Epithelial cell of proximal tubule (primary cell): ENCODE measurements around the gene C22orf23. TPM values are rescaled to one million over a fixed set of nuclear protein-coding genes. Genes with fewer than 3 reads are reported as not detected.
"Not testable (repeated sequence)": the region's sequence is repeated elsewhere in the genome, so short reads cannot be mapped to it uniquely, and the experiment has no call there.

Experiments
- DNase-seq: peaks from one replicate; pipeline ENCODE4 v3.0.0-alpha.2; 2011; ENCODE audit warnings: low read depth
- H3K4me3 ChIP-seq: 2 replicates; pipeline ENCODE4 v1.5.1; 2011; ENCODE audit warnings: low read depth, mild to moderate bottlenecking, low read length
- CTCF ChIP-seq: conservative IDR thresholded peaks from 2 replicates; pipeline ENCODE4 v1.5.1; 2012; ENCODE audit warnings: low read depth, mild to moderate bottlenecking, low read length
- total RNA-seq: library from RNA; depleted of rRNA; stranded (reverse); fragments of >200 nt; gene quantifications from 2 replicates; pipeline ENCODE4 v1.2.3, GENCODE V29; 2015

Gene C22orf23
- total RNA-seq, 1 donor from 2014 or later, result not detected

GRCh38 chr22:37982938-37983859 is 29.8 kb upstream of the C22orf23 start:
- TF ChIP-seq CTCF, result peak; percentile 33
- DNase-seq, result no peak
- no peak overlapping the region for H3K4me3 ChIP-seq

GRCh38 chr22:37982151-37982785 is 28.9 kb upstream of the C22orf23 start:
- TF ChIP-seq CTCF, result no peak
- H3K4me3 ChIP-seq, result no peak overlapping the region
- no peak for DNase-seq

- TF ChIP-seq CTCF, result no peak
- no peak for DNase-seq
Measured at GRCh38 chr22:37981282-37982011, 28.0 kb upstream of the C22orf23 start.

GRCh38 chr22:37979782-37980181 is 26.4 kb upstream of the C22orf23 start:
- no peak for TF ChIP-seq CTCF
- no peak for DNase-seq
- no peak overlapping the region for H3K4me3 ChIP-seq

More at GRCh38 chr22:37981282-37982011, 28.0 kb upstream of the C22orf23 start:
- no peak overlapping the region for H3K4me3 ChIP-seq

GRCh38 chr22:37976547-37976946 is 23.1 kb upstream of the C22orf23 start:
- no peak overlapping the region for H3K4me3 ChIP-seq
- no peak for TF ChIP-seq CTCF
- no peak for DNase-seq

- not testable (repeated sequence) for DNase-seq
Measured at GRCh38 chr22:37976022-37976421, 22.6 kb upstream of the C22orf23 start.

GRCh38 chr22:37975153-37975552 is 21.8 kb upstream of the C22orf23 start:
- DNase-seq, result no peak
- H3K4me3 ChIP-seq, result no peak overlapping the region
- no peak for TF ChIP-seq CTCF

More at GRCh38 chr22:37976022-37976421, 22.6 kb upstream of the C22orf23 start:
- H3K4me3 ChIP-seq, result not testable (repeated sequence)
